Measurements from ENCODE around the gene TTYH2. TPM values are rescaled to one million over a fixed set of nuclear protein-coding genes. Genes with fewer than 3 reads are reported as not detected.

The TTYH2 gene
- total RNA-seq, 1 experiment from 2014 or later, result 5.4 TPM

Other genes with a start within 250 kb of the TTYH2 start
- 1,319 and 1,408 TPM in 2 replicates for gene RPL38, start 9.9 kb upstream of the TTYH2 start, total RNA-seq (2022)
- gene DNAI2, start 60.7 kb downstream of the TTYH2 start, total RNA-seq (2022), result not detected in 2 replicates
- not detected in 2 replicates for gene KIF19, start 112.7 kb downstream of the TTYH2 start, total RNA-seq (2022)
- gene BTBD17, start 148.3 kb downstream of the TTYH2 start, total RNA-seq (2022), result not detected in 2 replicates
- gene GPR142, start 153.9 kb downstream of the TTYH2 start, total RNA-seq (2022), result not detected in 2 replicates
- 75.0 and 83.2 TPM in 2 replicates for gene GPRC5C, start 218.5 kb downstream of the TTYH2 start, total RNA-seq (2022)